ENCODE data around the gene IFT80. TPM values are rescaled to one million over a fixed set of nuclear protein-coding genes. Genes with fewer than 3 reads are reported as not detected.

IFT80 gene
- total and polyA plus RNA-seq, 8 donors = 2.3 to 49.4 (median 11.0) TPM

DNA sequence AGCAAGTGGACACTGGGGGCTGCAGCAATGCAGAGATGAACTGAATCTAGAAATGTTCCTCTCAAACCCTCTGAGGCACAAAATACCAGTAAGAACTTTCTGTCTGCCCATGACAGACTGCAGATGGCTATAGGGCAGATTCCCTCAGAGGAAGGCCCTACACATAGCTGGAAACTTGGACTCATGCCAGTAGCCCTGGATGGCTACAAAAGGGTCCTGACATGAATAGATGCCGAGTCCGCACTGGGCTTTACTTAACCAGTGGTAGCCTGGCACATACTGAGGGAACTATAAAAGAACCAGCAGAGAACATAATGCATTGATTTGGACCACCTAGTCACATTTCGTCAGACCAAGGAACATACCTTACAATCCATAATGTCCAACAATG lies 107.1 kb downstream of the IFT80 start:
- H3K36me3 ChIP-seq = peaks cover 0 to 5% (median 0%) of the 10 kb centered on the region in 4 donors
- intact Hi-C loops (cut with DNase I; ENCODE audit: low total_unique reads) = no loop called here
- DNase-seq = peak in 1 of 2 donors; percentile 23

DNA sequence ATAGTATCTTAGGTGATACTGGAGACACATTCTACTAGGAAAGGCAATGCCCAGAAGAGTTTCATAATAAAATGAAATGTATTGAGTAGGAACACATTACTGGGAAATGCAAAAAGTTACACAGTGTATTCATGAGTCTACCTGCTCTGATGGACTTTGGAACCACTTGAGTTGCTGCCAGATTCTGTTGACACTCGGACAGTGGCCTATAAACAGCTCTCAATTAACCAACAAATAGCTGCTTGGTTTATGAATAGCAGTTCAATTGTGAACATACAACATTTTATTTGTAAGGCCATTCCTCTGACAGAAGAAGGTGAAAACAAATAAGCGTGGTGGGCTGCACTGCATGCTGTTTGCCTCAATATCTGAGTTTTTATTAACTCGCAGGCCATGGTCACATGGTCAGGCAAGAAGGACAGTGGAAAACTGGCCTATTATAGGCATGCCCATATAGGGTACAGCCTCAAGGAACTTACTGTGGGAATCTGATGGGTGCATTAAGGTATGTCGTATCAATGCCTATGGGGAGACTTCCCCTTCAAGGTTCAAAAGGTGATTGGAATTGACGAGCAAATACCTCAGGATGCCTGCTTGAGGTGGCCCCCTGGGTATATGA lies 107.6 kb downstream of the IFT80 start:
- Histone ChIP-seq H3K9me3 (no peaks in the 10 kb centered on the region), H3K36me3 (peaks cover 0 to 5% (median under 1%) of the 10 kb centered on the region in 4 donors), H3K4me3 (no peak overlapping the region), H3K27ac (no peak overlapping the region), H3K27me3 (no peaks in the 10 kb centered on the region), H3K4me1 (no peaks in the 10 kb centered on the region)
- peak; percentile 36 to 65 for DNase-seq
- WGBS, 5 donors = 76 to 90% (median 79%) methylated on average over 5 of the region's 5 CpGs
- no peak for TF ChIP-seq POLR2A (IDR thresholded peaks at IDR 0.05)
- TF ChIP-seq, protein P1, sequence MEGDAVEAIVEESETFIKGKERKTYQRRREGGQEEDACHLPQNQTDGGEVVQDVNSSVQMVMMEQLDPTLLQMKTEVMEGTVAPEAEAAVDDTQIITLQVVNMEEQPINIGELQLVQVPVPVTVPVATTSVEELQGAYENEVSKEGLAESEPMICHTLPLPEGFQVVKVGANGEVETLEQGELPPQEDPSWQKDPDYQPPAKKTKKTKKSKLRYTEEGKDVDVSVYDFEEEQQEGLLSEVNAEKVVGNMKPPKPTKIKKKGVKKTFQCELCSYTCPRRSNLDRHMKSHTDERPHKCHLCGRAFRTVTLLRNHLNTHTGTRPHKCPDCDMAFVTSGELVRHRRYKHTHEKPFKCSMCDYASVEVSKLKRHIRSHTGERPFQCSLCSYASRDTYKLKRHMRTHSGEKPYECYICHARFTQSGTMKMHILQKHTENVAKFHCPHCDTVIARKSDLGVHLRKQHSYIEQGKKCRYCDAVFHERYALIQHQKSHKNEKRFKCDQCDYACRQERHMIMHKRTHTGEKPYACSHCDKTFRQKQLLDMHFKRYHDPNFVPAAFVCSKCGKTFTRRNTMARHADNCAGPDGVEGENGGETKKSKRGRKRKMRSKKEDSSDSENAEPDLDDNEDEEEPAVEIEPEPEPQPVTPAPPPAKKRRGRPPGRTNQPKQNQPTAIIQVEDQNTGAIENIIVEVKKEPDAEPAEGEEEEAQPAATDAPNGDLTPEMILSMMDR (IDR thresholded peaks at IDR 0.05) = no peak
- no peak for TF ChIP-seq POLR2AphosphoS5 (IDR thresholded peaks at IDR 0.05)
- no peak for TF ChIP-seq EP300 (IDR thresholded peaks at IDR 0.05)
- intact Hi-C loops (cut with DNase I; ENCODE audit: low total_unique reads) = no loop called here

More for the DNA sequence above, 107.1 kb downstream of the IFT80 start:
- no peak for TF ChIP-seq POLR2AphosphoS5 (IDR thresholded peaks at IDR 0.05)
- no peak for TF ChIP-seq POLR2A (IDR thresholded peaks at IDR 0.05)
- no peak for TF ChIP-seq EP300 (IDR thresholded peaks at IDR 0.05)
- TF ChIP-seq, protein P1 (IDR thresholded peaks at IDR 0.05) = no peak
- Histone ChIP-seq H3K27ac (no peak overlapping the region), H3K9me3 (no peaks in the 10 kb centered on the region), H3K27me3 (no peaks in the 10 kb centered on the region), H3K4me3 (no peak overlapping the region), H3K4me1 (no peaks in the 10 kb centered on the region)
- WGBS, 5 donors = 81 to 95% (median 92%) methylated on average over 3 of the region's 3 CpGs

DNA sequence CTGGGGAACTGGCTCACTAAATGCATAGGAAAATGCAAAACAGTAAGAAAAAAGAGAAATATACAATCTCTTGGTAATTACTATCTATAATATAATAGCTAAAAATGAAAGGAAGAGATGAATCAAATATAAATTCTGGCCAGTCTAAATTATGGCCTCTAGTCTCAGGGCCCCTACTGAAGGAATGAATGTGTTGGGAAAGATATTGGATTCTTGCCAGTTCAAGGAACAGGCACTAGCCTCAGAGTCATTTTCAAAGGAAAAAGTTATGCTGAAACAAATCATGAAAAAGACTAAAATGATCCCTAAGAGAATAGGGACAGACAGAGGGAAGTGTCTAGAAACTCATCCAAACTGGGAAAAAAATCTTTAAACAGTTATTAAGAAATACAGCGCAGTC lies 111.4 kb downstream of the IFT80 start:
- WGBS, 5 donors = 95 to 100% (median 100%) methylated on average over 1 of the region's 1 CpG
- H3K36me3 ChIP-seq = peaks cover 0 to 5% (median 0%) of the 10 kb centered on the region in 4 donors
- H3K4me1 ChIP-seq = no peaks in the 10 kb centered on the region
- no peak for TF ChIP-seq POLR2AphosphoS5 (IDR thresholded peaks at IDR 0.05)
- no peak for TF ChIP-seq EP300 (IDR thresholded peaks at IDR 0.05)
- TF ChIP-seq, protein P1 (IDR thresholded peaks at IDR 0.05) = no peak
- no peak for TF ChIP-seq POLR2A (IDR thresholded peaks at IDR 0.05)
- DNase-seq = no peak
- H3K27me3 ChIP-seq = no peaks in the 10 kb centered on the region
- H3K4me3 ChIP-seq = no peak overlapping the region
- intact Hi-C loops (cut with DNase I; ENCODE audit: low total_unique reads) = no loop called here
- no peaks in the 10 kb centered on the region for H3K9me3 ChIP-seq
- no peak overlapping the region for H3K27ac ChIP-seq

DNA sequence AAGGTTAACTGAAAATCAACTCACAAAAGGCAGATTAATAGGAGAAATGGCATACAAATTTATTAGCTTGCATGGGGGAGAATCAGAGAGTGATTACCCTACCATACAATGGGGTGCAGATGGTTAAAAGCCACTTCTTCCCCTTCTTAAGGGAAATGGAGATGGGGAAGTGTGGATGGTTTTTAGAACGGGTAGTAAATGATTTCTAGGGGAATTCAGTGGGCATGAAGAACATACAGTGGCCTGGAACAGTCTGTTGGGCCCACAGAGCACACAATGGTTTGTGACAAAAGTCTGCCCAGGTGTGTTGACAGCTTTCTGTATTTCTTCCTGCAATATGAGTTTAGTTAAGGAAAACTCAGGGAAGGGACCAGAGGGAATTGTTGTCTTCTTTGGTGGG lies 112.8 kb downstream of the IFT80 start:
- Histone ChIP-seq H3K36me3 (peaks cover 0 to 12% (median 8%) of the 10 kb centered on the region in 4 donors), H3K4me3 (no peak overlapping the region), H3K27ac (no peak overlapping the region), H3K9me3 (no peaks in the 10 kb centered on the region), H3K4me1 (no peaks in the 10 kb centered on the region), H3K27me3 (no peaks in the 10 kb centered on the region)
- TF ChIP-seq POLR2AphosphoS5 (IDR thresholded peaks at IDR 0.05) = no peak
- TF ChIP-seq, protein P1 (IDR thresholded peaks at IDR 0.05) = no peak
- 48 to 87% (median 80%) methylated on average over 1 of the region's 1 CpG for WGBS, 5 donors
- no peak for DNase-seq
- intact Hi-C loops (cut with DNase I; ENCODE audit: low total_unique reads) = no loop called here
